ENCODE measurements around the gene CCNQ.

CCNQ gene

DNA sequence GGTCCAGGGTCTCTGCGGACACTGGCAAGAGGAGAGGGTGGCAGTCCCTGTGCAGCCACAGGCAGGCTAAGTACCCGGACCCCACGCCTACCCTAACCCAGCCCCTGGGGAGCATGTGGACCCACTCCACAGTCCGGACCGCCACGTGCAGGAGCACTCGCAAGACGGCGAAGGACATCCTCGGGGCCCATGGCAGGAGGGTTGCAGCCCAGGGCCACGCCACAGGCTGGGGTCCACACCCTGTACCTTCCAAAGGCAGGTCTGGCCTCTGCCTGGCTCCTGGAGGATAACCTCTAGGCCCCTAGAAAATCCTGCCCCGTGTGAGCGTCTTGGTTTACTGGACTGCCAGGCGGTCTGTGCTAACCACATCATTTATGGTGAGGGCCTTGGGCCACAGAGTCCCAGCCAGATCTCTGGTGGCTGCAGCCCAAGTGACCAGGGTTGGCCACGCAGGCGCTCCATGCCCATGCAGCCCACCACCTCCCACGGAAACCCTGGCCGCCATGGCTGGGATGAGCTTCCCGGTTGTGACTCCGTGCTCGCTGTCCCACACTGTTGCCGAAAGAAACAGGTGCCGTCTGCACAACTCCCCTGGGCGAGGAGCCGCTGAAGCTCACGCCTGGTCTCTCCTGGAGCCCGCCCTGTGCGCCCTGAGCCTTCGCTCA, 10.0 kb downstream of the CCNQ start:
- no peaks in the 10 kb centered on the region for H3K27me3 ChIP-seq (ENCODE audit: insufficient read depth, poor library complexity, severe bottlenecking)
- no peak overlapping the region for H3K4me3 ChIP-seq (replicated peaks; ENCODE audit: insufficient read depth, low read length)
- H3K27ac ChIP-seq (replicated peaks): no peak overlapping the region
- DNase-seq (ENCODE audit: low read depth in 1 of 2, low spot score in 1 of 2): no peak
- TF ChIP-seq GABPA (IDR thresholded peaks at IDR 0.05; ENCODE audit: low read depth) (no peak), POLR2AphosphoS5 (IDR thresholded peaks at IDR 0.05; ENCODE audit: low read depth) (no peak), SPI1 (IDR thresholded peaks at IDR 0.05; ENCODE audit: borderline replicate concordance, low read depth) (no peak)
- TF ChIP-seq, protein P1, sequence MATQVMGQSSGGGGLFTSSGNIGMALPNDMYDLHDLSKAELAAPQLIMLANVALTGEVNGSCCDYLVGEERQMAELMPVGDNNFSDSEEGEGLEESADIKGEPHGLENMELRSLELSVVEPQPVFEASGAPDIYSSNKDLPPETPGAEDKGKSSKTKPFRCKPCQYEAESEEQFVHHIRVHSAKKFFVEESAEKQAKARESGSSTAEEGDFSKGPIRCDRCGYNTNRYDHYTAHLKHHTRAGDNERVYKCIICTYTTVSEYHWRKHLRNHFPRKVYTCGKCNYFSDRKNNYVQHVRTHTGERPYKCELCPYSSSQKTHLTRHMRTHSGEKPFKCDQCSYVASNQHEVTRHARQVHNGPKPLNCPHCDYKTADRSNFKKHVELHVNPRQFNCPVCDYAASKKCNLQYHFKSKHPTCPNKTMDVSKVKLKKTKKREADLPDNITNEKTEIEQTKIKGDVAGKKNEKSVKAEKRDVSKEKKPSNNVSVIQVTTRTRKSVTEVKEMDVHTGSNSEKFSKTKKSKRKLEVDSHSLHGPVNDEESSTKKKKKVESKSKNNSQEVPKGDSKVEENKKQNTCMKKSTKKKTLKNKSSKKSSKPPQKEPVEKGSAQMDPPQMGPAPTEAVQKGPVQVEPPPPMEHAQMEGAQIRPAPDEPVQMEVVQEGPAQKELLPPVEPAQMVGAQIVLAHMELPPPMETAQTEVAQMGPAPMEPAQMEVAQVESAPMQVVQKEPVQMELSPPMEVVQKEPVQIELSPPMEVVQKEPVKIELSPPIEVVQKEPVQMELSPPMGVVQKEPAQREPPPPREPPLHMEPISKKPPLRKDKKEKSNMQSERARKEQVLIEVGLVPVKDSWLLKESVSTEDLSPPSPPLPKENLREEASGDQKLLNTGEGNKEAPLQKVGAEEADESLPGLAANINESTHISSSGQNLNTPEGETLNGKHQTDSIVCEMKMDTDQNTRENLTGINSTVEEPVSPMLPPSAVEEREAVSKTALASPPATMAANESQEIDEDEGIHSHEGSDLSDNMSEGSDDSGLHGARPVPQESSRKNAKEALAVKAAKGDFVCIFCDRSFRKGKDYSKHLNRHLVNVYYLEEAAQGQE (IDR thresholded peaks at IDR 0.05; ENCODE audit: insufficient replicate concordance, low read depth): no peak
- TF ChIP-seq, protein P2, sequence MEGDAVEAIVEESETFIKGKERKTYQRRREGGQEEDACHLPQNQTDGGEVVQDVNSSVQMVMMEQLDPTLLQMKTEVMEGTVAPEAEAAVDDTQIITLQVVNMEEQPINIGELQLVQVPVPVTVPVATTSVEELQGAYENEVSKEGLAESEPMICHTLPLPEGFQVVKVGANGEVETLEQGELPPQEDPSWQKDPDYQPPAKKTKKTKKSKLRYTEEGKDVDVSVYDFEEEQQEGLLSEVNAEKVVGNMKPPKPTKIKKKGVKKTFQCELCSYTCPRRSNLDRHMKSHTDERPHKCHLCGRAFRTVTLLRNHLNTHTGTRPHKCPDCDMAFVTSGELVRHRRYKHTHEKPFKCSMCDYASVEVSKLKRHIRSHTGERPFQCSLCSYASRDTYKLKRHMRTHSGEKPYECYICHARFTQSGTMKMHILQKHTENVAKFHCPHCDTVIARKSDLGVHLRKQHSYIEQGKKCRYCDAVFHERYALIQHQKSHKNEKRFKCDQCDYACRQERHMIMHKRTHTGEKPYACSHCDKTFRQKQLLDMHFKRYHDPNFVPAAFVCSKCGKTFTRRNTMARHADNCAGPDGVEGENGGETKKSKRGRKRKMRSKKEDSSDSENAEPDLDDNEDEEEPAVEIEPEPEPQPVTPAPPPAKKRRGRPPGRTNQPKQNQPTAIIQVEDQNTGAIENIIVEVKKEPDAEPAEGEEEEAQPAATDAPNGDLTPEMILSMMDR (IDR thresholded peaks at IDR 0.05; ENCODE audit: insufficient read depth, low read length): no peak

DNA sequence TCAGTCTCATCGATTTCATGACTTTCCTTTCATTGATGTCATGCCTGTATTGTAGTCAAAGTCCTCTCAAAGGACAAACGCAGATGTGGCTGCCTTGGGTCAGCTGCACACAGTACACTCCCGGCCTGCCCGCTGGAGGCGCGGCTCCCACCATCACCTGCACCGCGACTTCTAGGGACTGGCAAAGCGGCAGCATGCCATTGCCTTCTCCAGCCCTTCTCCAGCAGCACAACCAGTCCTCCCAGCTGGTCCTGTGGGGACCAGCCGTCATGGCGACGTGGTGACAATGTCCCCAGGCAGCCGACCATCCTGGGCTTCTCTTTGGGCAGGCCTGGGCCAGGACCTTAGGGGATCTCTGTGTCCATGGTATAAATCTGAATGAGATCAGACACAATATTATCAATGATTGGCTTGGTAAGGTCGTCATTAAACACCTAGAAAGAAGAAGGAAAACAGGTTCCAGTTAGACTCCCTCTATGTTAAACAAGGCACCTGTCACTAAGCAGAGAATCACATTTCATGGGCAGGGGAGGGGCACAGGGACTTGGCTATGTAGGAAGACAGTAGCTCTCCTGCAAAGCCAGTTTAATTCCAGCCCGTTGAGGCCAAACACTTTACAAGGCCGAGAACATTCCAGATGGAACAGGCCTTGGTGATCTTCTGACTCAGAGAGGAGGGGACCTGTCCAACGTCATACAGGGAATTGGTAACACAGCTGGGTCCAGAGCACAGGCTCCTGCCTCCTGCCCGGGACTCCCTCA, 10.7 kb downstream of the CCNQ start:
- H3K27ac ChIP-seq (replicated peaks): no peak overlapping the region
- H3K27me3 ChIP-seq (ENCODE audit: insufficient read depth, poor library complexity, severe bottlenecking): no peaks in the 10 kb centered on the region
- TF ChIP-seq, protein P2 (IDR thresholded peaks at IDR 0.05; ENCODE audit: insufficient read depth, low read length): no peak
- TF ChIP-seq GABPA (IDR thresholded peaks at IDR 0.05; ENCODE audit: low read depth) (no peak), POLR2AphosphoS5 (IDR thresholded peaks at IDR 0.05; ENCODE audit: low read depth) (no peak), SPI1 (IDR thresholded peaks at IDR 0.05; ENCODE audit: borderline replicate concordance, low read depth) (no peak)
- TF ChIP-seq, protein P1 (IDR thresholded peaks at IDR 0.05; ENCODE audit: insufficient replicate concordance, low read depth): no peak
- no peak overlapping the region for H3K4me3 ChIP-seq (replicated peaks; ENCODE audit: insufficient read depth, low read length)
- DNase-seq (ENCODE audit: low read depth in 1 of 2, low spot score in 1 of 2): no peak

DNA sequence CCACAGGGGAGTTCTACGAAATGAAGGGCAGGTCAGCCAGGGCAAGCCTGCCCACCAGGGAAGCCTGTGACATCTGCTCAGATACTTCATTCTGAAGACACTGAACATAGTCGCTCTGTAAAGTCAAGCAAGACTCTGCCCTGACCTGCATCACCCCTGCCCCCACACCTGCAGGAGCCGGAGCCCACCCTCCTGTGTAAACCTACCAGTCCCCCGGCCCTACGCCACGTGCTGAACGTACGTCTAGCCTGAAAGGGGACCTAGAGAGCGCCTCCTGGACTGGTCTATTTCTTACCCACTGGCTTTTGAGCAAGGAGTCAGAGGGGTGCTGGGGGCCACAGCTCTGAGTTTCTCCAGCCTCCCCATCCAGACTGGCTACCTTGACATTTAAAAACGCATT, 11.6 kb downstream of the CCNQ start:
- Histone ChIP-seq H3K27ac (replicated peaks) (no peak overlapping the region), H3K27me3 (ENCODE audit: insufficient read depth, poor library complexity, severe bottlenecking) (no peaks in the 10 kb centered on the region), H3K4me3 (replicated peaks; ENCODE audit: insufficient read depth, low read length) (no peak overlapping the region)
- TF ChIP-seq GABPA (IDR thresholded peaks at IDR 0.05; ENCODE audit: low read depth) (no peak), POLR2AphosphoS5 (IDR thresholded peaks at IDR 0.05; ENCODE audit: low read depth) (no peak), SPI1 (IDR thresholded peaks at IDR 0.05; ENCODE audit: borderline replicate concordance, low read depth) (no peak)
- TF ChIP-seq, protein P1 (IDR thresholded peaks at IDR 0.05; ENCODE audit: insufficient replicate concordance, low read depth): no peak
- TF ChIP-seq, protein P2 (IDR thresholded peaks at IDR 0.05; ENCODE audit: insufficient read depth, low read length): no peak
- no peak for DNase-seq (ENCODE audit: low read depth in 1 of 2, low spot score in 1 of 2)
